HEK293 (cell line): ENCODE measurements around the gene CFAP99.

Experiments
- ATF2 ChIP-seq: fragments of 450-650 bp; formaldehyde crosslinking; IDR thresholded peaks from 2 replicates; pipeline ENCODE4 v1.5.1; 2016; ENCODE audit warnings: missing biosample characterization, missing genetic modification characterization, low read depth
- FEZF1 ChIP-seq: fragments of 450-650 bp; formaldehyde crosslinking; IDR thresholded peaks from 2 replicates; pipeline ENCODE4 v1.5.1; 2016; ENCODE audit warnings: missing biosample characterization, missing genetic modification characterization
- HIC1 ChIP-seq: fragments of 450-650 bp; formaldehyde crosslinking; IDR thresholded peaks from 2 replicates; pipeline ENCODE4 v1.5.1; 2016; ENCODE audit warnings: missing biosample characterization, missing genetic modification characterization
- KLF9 ChIP-seq: fragments of 450-650 bp; formaldehyde crosslinking; IDR thresholded peaks from 2 replicates; pipeline ENCODE4 v1.5.1; 2016; ENCODE audit warnings: missing biosample characterization, missing genetic modification characterization, low read depth
- PATZ1 ChIP-seq: fragments of 450-650 bp; formaldehyde crosslinking; IDR thresholded peaks from 2 replicates; pipeline ENCODE4 v1.5.1; 2016; ENCODE audit warnings: missing biosample characterization, missing genetic modification characterization
- SP2 ChIP-seq: fragments of 450-650 bp; formaldehyde crosslinking; IDR thresholded peaks from 2 replicates; pipeline ENCODE4 v1.5.1; 2016; ENCODE audit warnings: missing biosample characterization, missing genetic modification characterization
- TCF7L2 ChIP-seq: IDR thresholded peaks from 2 replicates; pipeline ENCODE4 v1.6.1; 2011; ENCODE audit warnings: low read depth, mild to moderate bottlenecking, inconsistent platforms, low read length, moderate library complexity, borderline replicate concordance
- ZEB2 ChIP-seq: fragments of 450-650 bp; formaldehyde crosslinking; IDR thresholded peaks from 2 replicates; pipeline ENCODE4 v1.5.1; 2016; ENCODE audit warnings: missing biosample characterization, missing genetic modification characterization
- ZNF10 ChIP-seq: fragments of 450-650 bp; formaldehyde crosslinking; IDR thresholded peaks from 2 replicates; pipeline ENCODE4 v1.5.1; 2017; ENCODE audit warnings: missing biosample characterization, missing genetic modification characterization
- ZNF174 ChIP-seq: fragments of 450-650 bp; formaldehyde crosslinking; IDR thresholded peaks from 2 replicates; pipeline ENCODE4 v1.5.0; 2017; ENCODE audit warnings: missing biosample characterization, mild to moderate bottlenecking, missing genetic modification characterization
- ZNF362 ChIP-seq: fragments of 450-650 bp; formaldehyde crosslinking; IDR thresholded peaks from 2 replicates; pipeline ENCODE4 v1.5.1; 2016; ENCODE audit warnings: missing biosample characterization, missing genetic modification characterization
- ZNF544 ChIP-seq: fragments of 450-650 bp; formaldehyde crosslinking; IDR thresholded peaks from 2 replicates; pipeline ENCODE4 v1.5.0; 2017; ENCODE audit warnings: missing biosample characterization, missing genetic modification characterization
- TF ChIP-seq, protein P1 (sequence below): fragments of 450-650 bp; formaldehyde crosslinking; IDR thresholded peaks from 2 replicates; pipeline ENCODE4 v1.5.1; 2016; ENCODE audit warnings: missing biosample characterization, missing genetic modification characterization
- TF ChIP-seq, protein P2 (sequence below): fragments of 450-650 bp; formaldehyde crosslinking; IDR thresholded peaks from 2 replicates; pipeline ENCODE4 v1.5.1; 2016; ENCODE audit warnings: missing biosample characterization, missing genetic modification characterization

DNA sequence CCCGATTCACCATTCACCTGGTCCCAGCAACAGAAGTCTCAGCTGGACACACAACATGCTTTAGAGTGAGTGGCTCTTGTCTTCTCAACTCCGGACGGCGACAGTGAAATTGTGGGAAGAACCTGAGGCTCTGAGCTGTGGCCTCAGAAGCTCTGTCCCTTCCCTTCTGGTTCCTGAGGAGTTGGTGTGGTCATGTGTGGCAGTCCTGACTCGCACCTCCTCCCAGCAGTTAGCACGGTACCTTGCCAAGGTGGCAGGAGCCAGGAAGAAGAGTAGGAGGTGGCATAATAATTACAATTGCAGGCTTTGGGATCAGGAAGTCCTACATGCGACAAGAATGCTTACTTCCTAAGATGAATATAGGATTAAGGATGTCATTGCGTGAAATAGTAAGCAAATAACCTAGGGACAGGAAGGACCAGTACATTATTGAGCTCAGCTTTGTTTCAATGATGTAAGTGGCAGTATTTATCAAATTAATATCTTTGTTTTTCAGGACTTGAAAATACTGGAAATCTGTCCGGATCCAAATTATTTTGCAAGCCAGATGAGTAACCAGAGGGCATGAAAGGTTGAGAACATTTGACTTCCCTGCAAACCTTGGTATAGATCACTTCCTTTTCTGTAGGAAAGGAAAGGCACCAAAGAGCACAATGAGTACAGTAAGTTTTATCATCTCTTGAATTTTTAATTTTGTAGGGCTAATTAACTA is 71.2 kb downstream of the CFAP99 start:
- TF ChIP-seq, protein P1, sequence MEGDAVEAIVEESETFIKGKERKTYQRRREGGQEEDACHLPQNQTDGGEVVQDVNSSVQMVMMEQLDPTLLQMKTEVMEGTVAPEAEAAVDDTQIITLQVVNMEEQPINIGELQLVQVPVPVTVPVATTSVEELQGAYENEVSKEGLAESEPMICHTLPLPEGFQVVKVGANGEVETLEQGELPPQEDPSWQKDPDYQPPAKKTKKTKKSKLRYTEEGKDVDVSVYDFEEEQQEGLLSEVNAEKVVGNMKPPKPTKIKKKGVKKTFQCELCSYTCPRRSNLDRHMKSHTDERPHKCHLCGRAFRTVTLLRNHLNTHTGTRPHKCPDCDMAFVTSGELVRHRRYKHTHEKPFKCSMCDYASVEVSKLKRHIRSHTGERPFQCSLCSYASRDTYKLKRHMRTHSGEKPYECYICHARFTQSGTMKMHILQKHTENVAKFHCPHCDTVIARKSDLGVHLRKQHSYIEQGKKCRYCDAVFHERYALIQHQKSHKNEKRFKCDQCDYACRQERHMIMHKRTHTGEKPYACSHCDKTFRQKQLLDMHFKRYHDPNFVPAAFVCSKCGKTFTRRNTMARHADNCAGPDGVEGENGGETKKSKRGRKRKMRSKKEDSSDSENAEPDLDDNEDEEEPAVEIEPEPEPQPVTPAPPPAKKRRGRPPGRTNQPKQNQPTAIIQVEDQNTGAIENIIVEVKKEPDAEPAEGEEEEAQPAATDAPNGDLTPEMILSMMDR = no peak
- TF ChIP-seq ZNF544 (tag by site-specific recombination) (no peak), SP2 (tag by site-specific recombination) (no peak), ZNF10 (no peak), KLF9 (tag by site-specific recombination) (no peak), PATZ1 (tag by site-specific recombination) (no peak), ZNF362 (tag by site-specific recombination) (no peak), ZEB2 (tag by site-specific recombination) (no peak), HIC1 (tag by site-specific recombination) (no peak), TCF7L2 (no peak), ZNF174 (tag by site-specific recombination) (no peak), ATF2 (tag by site-specific recombination) (no peak), FEZF1 (tag by site-specific recombination) (no peak)
- TF ChIP-seq, protein P2, sequence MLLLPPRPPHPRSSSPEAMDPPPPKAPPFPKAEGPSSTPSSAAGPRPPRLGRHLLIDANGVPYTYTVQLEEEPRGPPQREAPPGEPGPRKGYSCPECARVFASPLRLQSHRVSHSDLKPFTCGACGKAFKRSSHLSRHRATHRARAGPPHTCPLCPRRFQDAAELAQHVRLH (tag by site-specific recombination) = no peak
